SK-N-SH (cell line): Measurements from ENCODE around the gene SAMD15. TPM values are rescaled to one million over a fixed set of nuclear protein-coding genes. Genes with fewer than 3 reads are reported as not detected.
"Not testable (repeated sequence)": the region's sequence is repeated elsewhere in the genome, so short reads cannot be mapped to it uniquely, and the experiment has no call there.

Experiments
- CTCF ChIA-PET: fragments of 300-600, 350-600 bp; formaldehyde crosslinking; extraction: SDS; loops from one replicate; lab custom pipeline; 2021; lab: Yijun Ruan, JAX
- POLR2A ChIA-PET: fragments of 350-600 bp; sonication (Branson Sonifier 250); formaldehyde crosslinking; extraction: SDS; loops from one replicate; lab custom pipeline; 2020; ENCODE audit warnings: antibody characterized with exemption, inconsistent platforms; lab: Yijun Ruan, JAX
- DNase-seq: peaks from one replicate; pipeline ENCODE4 v3.0.0; 2012
- H2AFZ ChIP-seq: fragments of 200-600 bp; sonication (generic); 2 replicates; pipeline ENCODE4 v1.8.1; 2016; ENCODE audit warnings: antibody characterized with exemption, mild to moderate bottlenecking, low read depth
- H3F3A ChIP-seq: fragments of 200-600 bp; sonication (generic); replicated peaks from 2 replicates; pipeline ENCODE3; 2016; ENCODE audit warnings: antibody characterized with exemption, mild to moderate bottlenecking; ENCODE audit not compliant: insufficient read depth
- H3K27ac ChIP-seq, 2 experiments: fragments of 200-500 bp in 1 of 2; fragments of 200-600 bp in 1 of 2; sonication (Bioruptor generic) in 1 of 2; sonication (generic), shearing (Covaris generic) in 1 of 2; 2 replicates each; pipeline versions ENCODE4 v1.5.1 to v1.6.1; 2014 to 2016; ENCODE audit warnings: low read depth in 2 of 2, inconsistent platforms in 1 of 2, low read length in 1 of 2, mild to moderate bottlenecking in 1 of 2, mixed read lengths in 1 of 2
- H3K27me3 ChIP-seq: fragments of 200-600 bp; sonication (generic), shearing (Covaris generic); 2 replicates; pipeline ENCODE4 v1.6.1; 2016; ENCODE audit warnings: mixed run types; ENCODE audit not compliant: insufficient read depth
- H3K36me3 ChIP-seq, 2 experiments: fragments of 200-500 bp in 1 of 2; fragments of 200-600 bp in 1 of 2; sonication (Bioruptor generic) in 1 of 2; sonication (generic) in 1 of 2; replicated peaks in 1 of 2; 2 replicates each; pipeline versions ENCODE3 to v1.5.1; 2014 to 2016; ENCODE audit warnings: low read length in 1 of 2, mild to moderate bottlenecking in 1 of 2; ENCODE audit not compliant: insufficient read depth in 2 of 2, control insufficient read depth in 1 of 2
- H3K4me1 ChIP-seq, 2 experiments: fragments of 200-500 bp in 1 of 2; fragments of 200-600 bp in 1 of 2; sonication (Bioruptor generic) in 1 of 2; sonication (generic), shearing (Covaris generic) in 1 of 2; 2 replicates each; pipeline versions ENCODE4 v1.5.1 to v1.6.1; 2014 to 2016; ENCODE audit warnings: low read depth in 1 of 2, low read length in 1 of 2, mixed run types in 1 of 2; ENCODE audit not compliant: insufficient read depth in 2 of 2, control insufficient read depth in 1 of 2
- H3K4me2 ChIP-seq: fragments of 200-600 bp; sonication (generic), shearing (Covaris generic); 2 replicates; pipeline ENCODE4 v1.6.1; 2017; ENCODE audit warnings: mixed run types
- H3K4me3 ChIP-seq, 2 experiments: fragments of 200-500 bp in 1 of 2; fragments of 200-600 bp in 1 of 2; sonication (Bioruptor generic) in 1 of 2; sonication (generic), shearing (Covaris generic) in 1 of 2; 2 replicates each; pipeline versions ENCODE4 v1.5.1 to v1.8.1; 2014 to 2016; ENCODE audit warnings: low read depth in 2 of 2, inconsistent platforms in 1 of 2, low read length in 1 of 2, mild to moderate bottlenecking in 1 of 2, mixed read lengths in 1 of 2, moderate library complexity in 1 of 2
- H3K79me2 ChIP-seq: fragments of 200-600 bp; sonication (generic); 2 replicates; pipeline ENCODE4 v1.8.1; 2017; ENCODE audit warnings: mild to moderate bottlenecking; ENCODE audit not compliant: insufficient read depth
- H3K9ac ChIP-seq: fragments of 200-600 bp; sonication (generic); 2 replicates; pipeline ENCODE4 v1.6.1; 2017; ENCODE audit warnings: mixed run types
- H3K9me2 ChIP-seq: fragments of 200-600 bp; sonication (generic); 2 replicates; pipeline ENCODE4 v1.6.1; 2017; ENCODE audit warnings: mixed run types
- H3K9me3 ChIP-seq: fragments of 200-600 bp; sonication (generic); 2 replicates; pipeline ENCODE4 v1.6.1; 2017; ENCODE audit warnings: mixed run types, mild to moderate bottlenecking, moderate library complexity
- H4K20me1 ChIP-seq: fragments of 200-600 bp; sonication (generic); 2 replicates; pipeline ENCODE4 v1.6.1; 2017; ENCODE audit warnings: mild to moderate bottlenecking, mixed run types; ENCODE audit not compliant: insufficient read depth
- FOSL2 ChIP-seq: IDR thresholded peaks from 2 replicates; pipeline ENCODE4 v1.4.0; 2012; ENCODE audit warnings: low read depth, mild to moderate bottlenecking, moderate library complexity, borderline replicate concordance
- FOXJ3 ChIP-seq: sonication (generic); formaldehyde crosslinking; IDR thresholded peaks from 2 replicates; pipeline ENCODE4 v1.5.1; 2020; ENCODE audit warnings: mild to moderate bottlenecking, missing genetic modification reagents
- FOXM1 ChIP-seq: IDR thresholded peaks from 2 replicates; pipeline ENCODE4 v1.4.0; 2012; ENCODE audit warnings: low read depth, mild to moderate bottlenecking
- PBX3 ChIP-seq: IDR thresholded peaks from 2 replicates; pipeline ENCODE4; 2012
- RAD21 ChIP-seq: IDR thresholded peaks from 2 replicates; pipeline ENCODE4 v1.6.1; 2012; ENCODE audit warnings: mild to moderate bottlenecking, low read length
- RCOR1 ChIP-seq: fragments of 150-350 bp; IDR thresholded peaks from 2 replicates; pipeline ENCODE4 v1.6.1; 2017; ENCODE audit warnings: antibody characterized with exemption, low read length
- REST ChIP-seq: IDR thresholded peaks from 2 replicates; pipeline ENCODE4 v1.6.1; 2012; ENCODE audit warnings: mild to moderate bottlenecking, low read depth, low read length, moderate library complexity
- ZBTB33 ChIP-seq: IDR thresholded peaks from 2 replicates; pipeline ENCODE4 v1.4.0; 2012; ENCODE audit warnings: low read depth, borderline replicate concordance
- WGBS: methylation state at CpG from one replicate; pipeline ENCODE4 v1.1.6; 2017; ENCODE audit warnings: low lambda C conversion rate; 5-methylcytosine and 5-hydroxymethylcytosine counted together
- polyA plus RNA-seq, 3 experiments: library from polyadenylated mRNA; depleted of rRNA; stranded (reverse); fragments of >200 nt; gene quantifications; 2 replicates each; pipeline ENCODE4 v1.2.3, GENCODE V29; 2012

SAMD15 gene
- polyA plus RNA-seq, 1 of the 3 experiments (the other 2 are of a cell fraction), result 1.7 TPM

GRCh38 chr14:77409131-77409533 is 32.0 kb downstream of the SAMD15 start:
- no peaks in the 10 kb centered on the region for H3K79me2 ChIP-seq
- no peak overlapping the region for H3K9ac ChIP-seq
- no peak for DNase-seq
- no peak overlapping the region for H3K4me2 ChIP-seq
- H3K36me3 ChIP-seq, result no peaks in the 10 kb centered on the region
- H3K9me3 ChIP-seq, result no peaks in the 10 kb centered on the region
- no peak for TF ChIP-seq PBX3
- TF ChIP-seq FOXM1, result no peak
- no peak for TF ChIP-seq FOXJ3
- TF ChIP-seq, all 33 proteins: peak for 0
- no peak overlapping the region for H3K27ac ChIP-seq
- no peaks in the 10 kb centered on the region for H3F3A ChIP-seq
- H3K27me3 ChIP-seq, result no peaks in the 10 kb centered on the region
- H2AFZ ChIP-seq, result no peak overlapping the region
- H3K4me3 ChIP-seq, result no peak overlapping the region
- POLR2A ChIA-PET, result no interaction called here
- CTCF ChIA-PET, result interaction anchor here (0.6 to 1.0 kb wide), 3 partner anchors 16 to 285 kb away, joined by 3 read pairs; no protein-coding TSS in a partner anchor
- H3K4me1 ChIP-seq, result no peaks in the 10 kb centered on the region
- H4K20me1 ChIP-seq, result no peaks in the 10 kb centered on the region
- 63% methylated on average over 3 of the region's 3 CpGs for WGBS
- no peaks in the 10 kb centered on the region for H3K9me2 ChIP-seq

- H3K27ac ChIP-seq, H3K27me3 ChIP-seq, H2AFZ ChIP-seq, H3F3A ChIP-seq, DNase-seq, H3K36me3 ChIP-seq, POLR2A ChIA-PET, H3K9me3 ChIP-seq, H3K9me2 ChIP-seq, H3K9ac ChIP-seq, H3K4me1 ChIP-seq, H3K4me3 ChIP-seq, H4K20me1 ChIP-seq, H3K4me2 ChIP-seq, H3K79me2 ChIP-seq: not testable (repeated sequence)
- WGBS, result 87% methylated on average over 10 of the region's 10 CpGs
- CTCF ChIA-PET, result interaction anchor here (1.1 kb wide), 1 partner anchor 100 kb away, joined by 3 read pairs; no protein-coding TSS in a partner anchor
These were observed 38.3 kb downstream of the SAMD15 start for GRCh38 chr14:77415403-77416030.

GRCh38 chr14:77416098-77416497 is 38.9 kb downstream of the SAMD15 start:
- H3K4me2 ChIP-seq, H3F3A ChIP-seq, H2AFZ ChIP-seq, H3K9ac ChIP-seq, H3K79me2 ChIP-seq, H3K9me3 ChIP-seq, H3K4me3 ChIP-seq, DNase-seq, POLR2A ChIA-PET, H3K27ac ChIP-seq, H4K20me1 ChIP-seq, H3K9me2 ChIP-seq, H3K27me3 ChIP-seq, H3K4me1 ChIP-seq: not testable (repeated sequence)
- peaks cover 1 to 11% of the 10 kb centered on the region in 2 experiments for H3K36me3 ChIP-seq
- CTCF ChIA-PET, result interaction anchor here (1.1 kb wide), 1 partner anchor 100 kb away, joined by 3 read pairs; no protein-coding TSS in a partner anchor
- 100% methylated on average over 1 of the region's 3 CpGs for WGBS

GRCh38 chr14:77416836-77417235 is 39.7 kb downstream of the SAMD15 start:
- Histone ChIP-seq H3K79me2 (no peaks in the 10 kb centered on the region), H3K27ac (no peak overlapping the region), H3K27me3 (no peaks in the 10 kb centered on the region), H3K4me1 (no peaks in the 10 kb centered on the region), H4K20me1 (no peaks in the 10 kb centered on the region), H3K9me3 (peaks cover 10% of the 10 kb centered on the region; the same call in 1 of the 2 replicates), H2AFZ (no peak overlapping the region), H3K9me2 (no peaks in the 10 kb centered on the region), H3K4me2 (no peak overlapping the region), H3K4me3 (no peak overlapping the region), H3K36me3 (peaks cover 8 to 16% of the 10 kb centered on the region in 2 experiments), H3K9ac (no peak overlapping the region), H3F3A (peaks cover 8% of the 10 kb centered on the region)
- ChIA-PET POLR2A (no interaction called here), CTCF (no interaction called here)
- no peak for DNase-seq
- 77% methylated on average over 4 of the region's 8 CpGs for WGBS
- no peak for TF ChIP-seq ZBTB33
- no peak for TF ChIP-seq RAD21
- TF ChIP-seq REST, result no peak
- TF ChIP-seq RCOR1, result no peak
- TF ChIP-seq FOSL2, result no peak
